Ishikawa (cell line): Measurements from ENCODE around the gene UQCC2.

Experiments used
- CEBPB ChIP-seq: IDR thresholded peaks from 2 replicates; pipeline ENCODE4 v1.6.1; 2012
- CREB1 ChIP-seq: IDR thresholded peaks from 2 replicates; pipeline ENCODE4 v1.6.1; 2012; ENCODE audit warnings: low read depth
- EGR1 ChIP-seq: IDR thresholded peaks from 2 replicates; pipeline ENCODE4 v1.6.1; 2012
- EP300 ChIP-seq: IDR thresholded peaks from 2 replicates; pipeline ENCODE4 v1.6.1; 2012; ENCODE audit warnings: borderline replicate concordance
- FOXM1 ChIP-seq: IDR thresholded peaks from 2 replicates; pipeline ENCODE4 v1.6.1; 2012; ENCODE audit warnings: low read depth, borderline replicate concordance
- MAX ChIP-seq: IDR thresholded peaks from 2 replicates; pipeline ENCODE4 v1.6.1; 2012
- NFIC ChIP-seq: IDR thresholded peaks from 2 replicates; pipeline ENCODE4 v1.6.1; 2012
- RAD21 ChIP-seq: IDR thresholded peaks from 2 replicates; pipeline ENCODE4 v1.6.1; 2012; ENCODE audit warnings: low read depth
- REST ChIP-seq: IDR thresholded peaks from 2 replicates; pipeline ENCODE4 v1.6.1; 2012; ENCODE audit warnings: low read depth, mild to moderate bottlenecking
- TAF1 ChIP-seq: IDR thresholded peaks from 2 replicates; pipeline ENCODE4 v1.6.1; 2012; ENCODE audit warnings: low read depth, mild to moderate bottlenecking
- TCF12 ChIP-seq: IDR thresholded peaks from 2 replicates; pipeline ENCODE4 v1.6.1; 2012; ENCODE audit warnings: low read depth
- TEAD4 ChIP-seq: IDR thresholded peaks from 2 replicates; pipeline ENCODE4 v1.6.1; 2012
- USF1 ChIP-seq: IDR thresholded peaks from 2 replicates; pipeline ENCODE4 v1.6.1; 2012
- YY1 ChIP-seq: IDR thresholded peaks from 2 replicates; pipeline ENCODE4 v1.6.1; 2012; ENCODE audit warnings: low read depth
- ZBTB7A ChIP-seq: IDR thresholded peaks from 2 replicates; pipeline ENCODE4 v1.6.1; 2012; ENCODE audit warnings: low read depth

The UQCC2 gene

GRCh38 chr6:33668914-33669313, 42.6 kb downstream of the UQCC2 start:
- TF ChIP-seq CEBPB: no peak
- no peak; the same call in 1 of the 2 replicates for TF ChIP-seq TCF12
- TF ChIP-seq ZBTB7A: no peak
- no peak for TF ChIP-seq YY1
- TF ChIP-seq REST: no peak
- no peak for TF ChIP-seq EP300
- TF ChIP-seq NFIC: no peak
- peak; percentile 64; the same call in 1 of the 2 replicates for TF ChIP-seq USF1
- TF ChIP-seq TEAD4: 0 out of 2 replicates have a peak, but pooled peaks have one; percentile 17
- no peak for TF ChIP-seq EGR1
- TF ChIP-seq RAD21: no peak
- no peak for TF ChIP-seq FOXM1
- no peak for TF ChIP-seq CREB1
- peak; percentile 86 for TF ChIP-seq MAX
- no peak for TF ChIP-seq TAF1

- TF ChIP-seq REST (no peak), RAD21 (no peak), EP300 (no peak)
Observed at GRCh38 chr6:33668328-33668727, 43.2 kb downstream of the UQCC2 start.

- TF ChIP-seq RAD21: no peak
Observed at GRCh38 chr6:33667776-33668175, 43.7 kb downstream of the UQCC2 start.

- TF ChIP-seq RAD21 (no peak), YY1 (no peak), CEBPB (no peak), TEAD4 (no peak), FOXM1 (no peak), CREB1 (no peak), REST (no peak), EGR1 (no peak), USF1 (no peak), TAF1 (no peak), NFIC (no peak), TCF12 (no peak), EP300 (no peak), ZBTB7A (no peak)
Observed at GRCh38 chr6:33667072-33667471, 44.4 kb downstream of the UQCC2 start.

- no peak for TF ChIP-seq CREB1
- no peak for TF ChIP-seq CEBPB
- no peak for TF ChIP-seq EP300
- no peak for TF ChIP-seq YY1
- TF ChIP-seq EGR1: no peak
- no peak for TF ChIP-seq RAD21
- no peak for TF ChIP-seq USF1
- TF ChIP-seq TEAD4: no peak
- TF ChIP-seq REST: no peak
- no peak for TF ChIP-seq FOXM1
- no peak for TF ChIP-seq TAF1
- TF ChIP-seq MAX: no peak
- no peak for TF ChIP-seq TCF12
- no peak for TF ChIP-seq ZBTB7A
- TF ChIP-seq NFIC: no peak
Observed at GRCh38 chr6:33665957-33666356, 45.5 kb downstream of the UQCC2 start.
